ENCODE data around the gene SH2D7.

The SH2D7 gene

DNA sequence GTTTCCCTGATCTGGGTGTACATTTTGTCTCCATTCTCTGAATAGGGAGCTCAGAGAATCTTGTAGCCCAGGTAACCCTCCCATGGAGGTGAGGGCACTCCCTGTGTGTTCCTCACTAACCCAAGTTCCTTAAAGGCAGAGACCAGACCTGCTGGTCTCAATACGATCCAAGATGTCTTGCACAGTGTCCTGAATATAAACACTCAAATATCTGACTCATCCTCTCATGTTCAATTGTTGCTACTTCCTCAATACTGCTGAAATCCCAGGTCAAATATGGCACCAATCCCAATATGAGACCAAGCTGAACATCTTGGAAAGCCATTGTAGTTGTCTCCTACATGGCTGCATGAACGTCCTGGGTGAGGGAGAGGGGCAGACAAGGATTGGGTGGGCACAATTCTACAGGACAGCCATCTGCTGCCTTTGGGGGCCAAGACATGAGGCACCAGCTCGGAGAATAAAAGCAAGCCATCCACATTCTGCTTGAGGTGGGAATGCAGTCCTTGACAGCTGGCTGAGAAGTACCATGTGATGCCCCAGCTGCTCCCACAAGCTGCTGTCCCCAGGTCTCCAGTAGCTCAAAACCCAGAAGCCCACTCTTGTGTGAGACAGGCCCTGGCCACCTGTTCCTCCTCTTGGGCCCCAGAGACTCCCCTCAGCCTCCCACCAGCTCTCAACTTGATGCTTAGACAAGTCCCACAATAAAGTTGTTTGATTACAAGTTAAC lies 33.1 kb upstream of the SH2D7 start:
- Histone ChIP-seq H3K4me1 (ENCODE audit: control insufficient read depth in 2 of 2, insufficient read depth in 2 of 2, low read length in 2 of 2) (peaks cover 50 to 55% of the 10 kb centered on the region in 2 donors), H3K4me3 (ENCODE audit: low read length in 2 of 2) (no peak overlapping the region), H3K9me3 (ENCODE audit: control insufficient read depth in 2 of 2, low read length in 2 of 2) (no peaks in the 10 kb centered on the region), H3K9ac (ENCODE audit: low read depth in 1 of 2, low read length in 2 of 2) (no peak overlapping the region), H3K27ac (ENCODE audit: low read depth in 2 of 2, low read length in 2 of 2) (peak overlapping the region; percentile 19 to 39), H3K36me3 (ENCODE audit: control insufficient read depth in 2 of 2, insufficient read depth in 2 of 2, low read length in 2 of 2) (no peaks in the 10 kb centered on the region), H3K27me3 (ENCODE audit: control insufficient read depth in 2 of 2, insufficient read depth in 2 of 2, low read length in 2 of 2) (no peaks in the 10 kb centered on the region)

DNA sequence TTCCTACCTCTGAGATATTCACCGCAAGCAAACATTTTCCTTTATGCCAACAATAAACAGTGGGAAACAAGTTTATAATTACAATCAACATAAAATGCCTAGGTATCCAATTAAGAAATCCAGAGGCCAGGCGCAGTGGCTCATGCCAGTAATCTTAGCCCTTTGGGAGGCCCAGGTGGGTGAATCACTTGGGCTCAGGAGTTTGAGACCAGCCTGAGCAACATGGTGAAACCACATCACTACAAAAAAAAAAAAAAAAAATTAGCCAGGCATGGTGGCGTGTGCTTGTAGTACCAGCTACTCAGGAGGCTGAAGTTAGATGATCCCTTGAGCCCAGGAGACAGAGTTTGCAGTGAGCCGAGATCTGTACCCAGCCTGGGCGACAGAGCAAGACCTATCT lies 32.1 kb upstream of the SH2D7 start:
- Histone ChIP-seq H3K4me3 (ENCODE audit: low read length in 2 of 2) (no peak overlapping the region), H3K9me3 (ENCODE audit: control insufficient read depth in 2 of 2, low read length in 2 of 2) (no peaks in the 10 kb centered on the region), H3K36me3 (ENCODE audit: control insufficient read depth in 2 of 2, insufficient read depth in 2 of 2, low read length in 2 of 2) (no peaks in the 10 kb centered on the region), H3K4me1 (ENCODE audit: control insufficient read depth in 2 of 2, insufficient read depth in 2 of 2, low read length in 2 of 2) (peaks cover 52 to 56% of the 10 kb centered on the region in 2 donors), H3K27me3 (ENCODE audit: control insufficient read depth in 2 of 2, insufficient read depth in 2 of 2, low read length in 2 of 2) (no peaks in the 10 kb centered on the region), H3K9ac (ENCODE audit: low read depth in 1 of 2, low read length in 2 of 2) (no peak overlapping the region), H3K27ac (ENCODE audit: low read depth in 2 of 2, low read length in 2 of 2) (peak overlapping the region; percentile 0 to 39)

DNA sequence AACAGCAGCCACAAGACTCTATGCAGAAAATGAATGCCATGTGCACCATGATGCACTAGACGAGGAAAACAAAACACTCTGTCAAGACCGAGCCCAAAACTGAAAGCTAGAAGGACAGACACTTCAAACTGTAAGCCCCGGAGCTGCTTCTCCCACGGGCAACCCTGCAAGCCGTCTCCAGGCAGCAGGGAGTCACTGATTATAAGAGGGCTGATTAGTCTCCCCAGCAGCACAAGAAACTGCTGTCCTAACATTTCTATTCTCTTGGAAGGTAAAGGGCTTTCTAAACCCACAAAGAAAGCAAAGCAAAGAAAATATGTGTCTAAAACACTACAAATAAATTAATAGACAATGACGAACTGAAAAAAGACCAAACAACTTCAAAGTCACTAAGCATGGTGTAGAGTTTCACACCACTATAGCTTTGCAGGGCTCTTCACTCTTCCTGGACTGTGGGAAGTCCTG lies 30.4 kb upstream of the SH2D7 start:
- H3K27me3 ChIP-seq (ENCODE audit: control insufficient read depth in 2 of 2, insufficient read depth in 2 of 2, low read length in 2 of 2), result no peaks in the 10 kb centered on the region
- no peaks in the 10 kb centered on the region for H3K9me3 ChIP-seq (ENCODE audit: control insufficient read depth in 2 of 2, low read length in 2 of 2)
- H3K9ac ChIP-seq (ENCODE audit: low read depth in 1 of 2, low read length in 2 of 2), result no peak overlapping the region
- peak overlapping the region; percentile 53 to 65 for H3K27ac ChIP-seq (ENCODE audit: low read depth in 2 of 2, low read length in 2 of 2)
- peaks cover 50 to 55% of the 10 kb centered on the region in 2 donors for H3K4me1 ChIP-seq (ENCODE audit: control insufficient read depth in 2 of 2, insufficient read depth in 2 of 2, low read length in 2 of 2)
- no peaks in the 10 kb centered on the region for H3K36me3 ChIP-seq (ENCODE audit: control insufficient read depth in 2 of 2, insufficient read depth in 2 of 2, low read length in 2 of 2)
- H3K4me3 ChIP-seq (ENCODE audit: low read length in 2 of 2), result peak overlapping the region in 1 of 2 donors; percentile 59

DNA sequence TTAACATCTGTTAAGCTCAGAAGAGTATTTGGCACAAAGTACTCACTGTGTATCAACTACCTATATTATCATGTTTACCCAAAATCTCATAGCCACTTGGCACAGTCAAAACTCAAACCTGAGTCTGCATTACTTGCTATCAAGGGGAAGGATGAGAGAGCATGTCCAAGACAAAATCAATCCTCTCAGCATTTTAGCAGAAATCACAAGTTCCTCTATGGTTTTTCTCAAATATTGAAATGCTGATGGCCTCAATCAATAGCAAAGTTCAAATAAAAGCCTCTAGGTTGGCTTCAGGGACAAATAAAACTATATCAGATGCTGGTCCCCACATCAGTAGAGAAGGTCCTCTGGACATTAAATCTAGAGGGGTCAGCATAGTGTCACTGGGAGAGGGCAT lies 29.1 kb upstream of the SH2D7 start:
- Histone ChIP-seq H3K9ac (ENCODE audit: low read depth in 1 of 2, low read length in 2 of 2) (no peak overlapping the region), H3K9me3 (ENCODE audit: control insufficient read depth in 2 of 2, low read length in 2 of 2) (no peaks in the 10 kb centered on the region), H3K4me1 (ENCODE audit: control insufficient read depth in 2 of 2, insufficient read depth in 2 of 2, low read length in 2 of 2) (peaks cover 60 to 64% of the 10 kb centered on the region in 2 donors), H3K4me3 (ENCODE audit: low read length in 2 of 2) (no peak overlapping the region), H3K27me3 (ENCODE audit: control insufficient read depth in 2 of 2, insufficient read depth in 2 of 2, low read length in 2 of 2) (no peaks in the 10 kb centered on the region), H3K36me3 (ENCODE audit: control insufficient read depth in 2 of 2, insufficient read depth in 2 of 2, low read length in 2 of 2) (no peaks in the 10 kb centered on the region), H3K27ac (ENCODE audit: low read depth in 2 of 2, low read length in 2 of 2) (peak overlapping the region; percentile 60 to 75)

DNA sequence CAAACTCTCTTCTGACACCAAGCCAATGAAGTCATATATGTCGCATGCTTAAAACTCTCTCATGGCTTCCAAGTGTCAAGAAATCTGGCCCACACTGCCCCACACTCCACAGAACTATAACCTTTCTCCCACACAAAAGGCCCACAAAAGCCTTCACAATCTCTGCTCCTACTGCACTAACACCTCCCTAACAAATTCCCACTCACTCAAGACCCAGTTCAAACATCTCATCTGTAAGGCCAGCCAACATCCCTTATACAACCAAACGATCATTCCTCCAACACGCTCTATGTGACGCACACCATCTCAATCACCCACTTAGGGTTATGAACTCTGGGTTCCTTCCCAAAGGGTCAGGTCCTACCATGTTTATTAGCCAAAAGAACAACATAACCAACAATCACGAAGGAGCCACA lies 28.4 kb upstream of the SH2D7 start:
- Histone ChIP-seq H3K36me3 (ENCODE audit: control insufficient read depth in 2 of 2, insufficient read depth in 2 of 2, low read length in 2 of 2) (no peaks in the 10 kb centered on the region), H3K9ac (ENCODE audit: low read depth in 1 of 2, low read length in 2 of 2) (no peak overlapping the region), H3K9me3 (ENCODE audit: control insufficient read depth in 2 of 2, low read length in 2 of 2) (no peaks in the 10 kb centered on the region), H3K27me3 (ENCODE audit: control insufficient read depth in 2 of 2, insufficient read depth in 2 of 2, low read length in 2 of 2) (no peaks in the 10 kb centered on the region), H3K4me1 (ENCODE audit: control insufficient read depth in 2 of 2, insufficient read depth in 2 of 2, low read length in 2 of 2) (peaks cover 61 to 66% of the 10 kb centered on the region in 2 donors), H3K27ac (ENCODE audit: low read depth in 2 of 2, low read length in 2 of 2) (peak overlapping the region; percentile 60 to 75), H3K4me3 (ENCODE audit: low read length in 2 of 2) (no peak overlapping the region)

DNA sequence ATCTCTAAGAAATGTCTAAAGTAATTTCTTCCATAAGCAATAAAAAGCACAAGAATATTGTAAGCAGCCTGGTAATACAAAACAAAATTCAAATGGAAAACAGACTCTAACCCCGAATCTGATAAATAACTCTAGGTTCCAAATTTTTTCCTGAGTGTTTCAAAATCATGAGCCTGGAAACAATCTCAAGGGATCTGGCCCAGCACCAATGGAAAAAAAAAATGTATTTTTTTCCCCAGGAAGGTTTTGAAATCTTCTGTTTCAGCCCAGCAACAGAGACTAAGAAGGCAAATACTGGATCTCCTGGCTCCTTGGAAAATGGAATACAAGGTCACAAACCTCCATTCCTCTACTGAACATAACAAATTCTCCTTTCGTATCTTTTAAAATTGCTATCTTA lies 27.8 kb upstream of the SH2D7 start:
- Histone ChIP-seq H3K9me3 (ENCODE audit: control insufficient read depth in 2 of 2, low read length in 2 of 2) (no peaks in the 10 kb centered on the region), H3K36me3 (ENCODE audit: control insufficient read depth in 2 of 2, insufficient read depth in 2 of 2, low read length in 2 of 2) (no peaks in the 10 kb centered on the region), H3K27ac (ENCODE audit: low read depth in 2 of 2, low read length in 2 of 2) (peak overlapping the region; percentile 75 to 83), H3K4me1 (ENCODE audit: control insufficient read depth in 2 of 2, insufficient read depth in 2 of 2, low read length in 2 of 2) (peaks cover 62 to 66% of the 10 kb centered on the region in 2 donors), H3K27me3 (ENCODE audit: control insufficient read depth in 2 of 2, insufficient read depth in 2 of 2, low read length in 2 of 2) (no peaks in the 10 kb centered on the region), H3K4me3 (ENCODE audit: low read length in 2 of 2) (no peak overlapping the region), H3K9ac (ENCODE audit: low read depth in 1 of 2, low read length in 2 of 2) (no peak overlapping the region)

DNA sequence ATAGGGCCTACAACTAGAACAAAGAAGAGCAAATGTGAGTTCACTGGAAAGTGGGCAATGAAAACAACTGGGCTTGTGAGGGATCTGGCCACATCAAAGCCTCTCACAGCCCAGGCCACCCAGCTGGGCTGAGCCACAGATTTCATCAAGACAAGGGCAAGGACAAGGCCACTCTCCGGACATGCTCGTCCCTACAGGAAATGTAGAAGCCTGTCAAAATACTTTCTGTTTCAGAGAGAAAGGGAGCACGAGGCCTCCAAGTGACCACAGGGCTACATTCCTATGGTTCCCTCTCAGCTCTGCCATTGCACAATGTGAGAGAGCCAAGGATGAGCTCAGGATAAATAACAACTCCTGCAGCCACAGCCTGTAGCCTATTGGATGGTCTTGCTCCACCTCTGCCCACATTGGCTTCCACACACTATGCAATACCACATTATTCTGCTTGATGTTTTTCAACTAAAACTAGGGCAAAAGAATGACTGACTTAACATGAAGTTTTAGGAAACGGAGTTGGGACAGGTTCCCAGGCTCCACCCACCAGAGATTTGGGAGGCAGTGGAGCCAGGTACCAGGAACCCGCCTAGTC lies 27.0 kb upstream of the SH2D7 start:
- Histone ChIP-seq H3K4me1 (ENCODE audit: control insufficient read depth in 2 of 2, insufficient read depth in 2 of 2, low read length in 2 of 2) (peaks cover 70 to 72% of the 10 kb centered on the region in 2 donors), H3K9ac (ENCODE audit: low read depth in 1 of 2, low read length in 2 of 2) (peak overlapping the region; percentile 48 to 50), H3K27ac (ENCODE audit: low read depth in 2 of 2, low read length in 2 of 2) (peak overlapping the region; percentile 75 to 83), H3K36me3 (ENCODE audit: control insufficient read depth in 2 of 2, insufficient read depth in 2 of 2, low read length in 2 of 2) (no peaks in the 10 kb centered on the region), H3K9me3 (ENCODE audit: control insufficient read depth in 2 of 2, low read length in 2 of 2) (no peaks in the 10 kb centered on the region), H3K4me3 (ENCODE audit: low read length in 2 of 2) (peak overlapping the region in 1 of 2 donors; percentile 28), H3K27me3 (ENCODE audit: control insufficient read depth in 2 of 2, insufficient read depth in 2 of 2, low read length in 2 of 2) (no peaks in the 10 kb centered on the region)

DNA sequence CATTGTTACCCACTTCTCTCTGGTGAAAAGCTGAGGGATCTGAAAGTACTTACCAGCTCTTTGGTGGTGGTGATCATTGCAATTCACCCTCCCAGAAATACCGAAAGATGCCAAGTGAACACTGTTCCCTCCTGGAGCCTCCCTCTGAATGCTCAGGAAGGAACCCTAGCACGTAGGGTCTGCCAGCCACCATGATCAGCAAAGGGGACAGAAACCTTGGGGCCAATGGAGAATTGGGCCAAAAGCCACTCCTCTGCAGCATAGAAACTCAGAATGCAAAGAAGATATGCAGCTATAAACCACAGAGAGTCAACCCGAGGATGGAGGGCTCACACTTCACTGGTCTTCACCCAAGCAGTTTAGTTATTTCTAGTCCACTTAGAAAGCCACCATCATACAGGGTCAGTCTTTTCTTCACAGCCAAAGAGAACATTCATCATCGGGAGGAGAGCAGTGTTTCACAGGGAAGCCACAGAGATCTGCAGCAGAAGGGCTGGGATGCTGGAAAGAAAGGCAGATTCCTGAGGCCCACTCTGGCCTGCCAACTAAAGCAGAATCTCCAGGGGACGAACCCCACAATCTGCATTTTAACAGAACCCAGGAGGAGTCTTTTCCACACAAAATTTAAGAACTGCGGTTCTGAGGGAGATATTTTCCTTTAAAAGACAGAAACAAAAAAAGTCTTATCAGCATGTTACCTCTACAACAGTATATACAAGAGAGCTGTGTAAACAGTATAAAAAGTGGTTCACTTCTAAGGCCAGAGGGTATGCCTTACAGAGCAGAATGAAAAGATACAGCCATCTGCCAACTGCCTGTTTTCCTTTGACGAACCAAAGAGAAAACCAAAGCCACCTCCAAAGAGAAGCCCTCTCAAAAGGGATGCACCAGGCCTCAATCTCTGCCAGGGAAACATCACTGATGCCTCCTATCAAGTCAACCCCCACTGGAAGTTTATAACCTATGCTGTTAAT lies 26.1 kb upstream of the SH2D7 start:
- Histone ChIP-seq H3K27ac (ENCODE audit: low read depth in 2 of 2, low read length in 2 of 2) (peak overlapping the region; percentile 75 to 83), H3K9me3 (ENCODE audit: control insufficient read depth in 2 of 2, low read length in 2 of 2) (no peaks in the 10 kb centered on the region), H3K9ac (ENCODE audit: low read depth in 1 of 2, low read length in 2 of 2) (peak overlapping the region in 1 of 2 donors; percentile 50), H3K4me1 (ENCODE audit: control insufficient read depth in 2 of 2, insufficient read depth in 2 of 2, low read length in 2 of 2) (peaks cover 70 to 75% of the 10 kb centered on the region in 2 donors), H3K27me3 (ENCODE audit: control insufficient read depth in 2 of 2, insufficient read depth in 2 of 2, low read length in 2 of 2) (no peaks in the 10 kb centered on the region), H3K4me3 (ENCODE audit: low read length in 2 of 2) (peak overlapping the region in 1 of 2 donors; percentile 28), H3K36me3 (ENCODE audit: control insufficient read depth in 2 of 2, insufficient read depth in 2 of 2, low read length in 2 of 2) (peaks cover 0 to under 1% of the 10 kb centered on the region in 2 donors)

DNA sequence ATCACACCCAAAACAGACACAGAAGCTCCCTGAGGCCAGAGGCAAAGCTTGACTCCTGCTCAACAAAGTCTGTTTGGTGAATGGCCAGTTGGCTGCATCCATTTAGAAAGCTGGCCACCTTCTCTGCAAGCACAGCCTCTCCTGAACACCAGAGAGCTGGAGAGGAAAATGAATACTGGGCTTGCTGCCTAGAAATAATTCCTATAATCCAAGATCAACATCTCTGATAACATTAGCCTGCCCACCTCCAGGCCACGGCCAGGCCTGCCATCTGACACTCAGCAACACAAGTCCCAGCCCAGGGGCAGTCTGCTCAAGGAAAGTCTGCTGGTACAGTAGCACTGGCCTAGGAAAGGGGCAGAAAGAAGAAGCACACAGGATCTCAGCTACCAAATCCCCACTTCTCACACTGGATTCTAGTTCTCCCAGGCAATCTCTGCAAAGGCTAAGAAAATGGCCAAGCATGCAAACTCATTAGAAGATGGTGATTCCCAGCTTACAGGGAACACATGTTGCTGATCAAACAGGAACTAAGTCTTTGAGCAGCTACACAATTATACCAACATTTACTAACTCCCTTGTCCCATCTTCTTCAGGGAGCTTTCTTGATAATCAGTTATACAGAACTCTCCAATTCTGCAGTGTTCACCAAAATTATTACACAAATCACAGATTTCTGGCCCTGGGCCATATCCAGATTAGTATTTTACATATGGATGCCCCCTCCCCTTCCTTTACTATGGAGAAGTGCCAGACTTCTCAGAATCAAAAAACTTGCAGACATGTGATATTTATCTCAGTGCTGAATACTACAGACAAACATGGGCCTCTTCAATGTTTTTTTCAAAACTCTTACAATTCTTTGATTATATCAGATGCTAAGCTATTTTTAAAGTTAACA lies 24.8 kb upstream of the SH2D7 start:
- Histone ChIP-seq H3K4me1 (ENCODE audit: control insufficient read depth in 2 of 2, insufficient read depth in 2 of 2, low read length in 2 of 2) (peaks cover 72 to 82% of the 10 kb centered on the region in 2 donors), H3K27me3 (ENCODE audit: control insufficient read depth in 2 of 2, insufficient read depth in 2 of 2, low read length in 2 of 2) (no peaks in the 10 kb centered on the region), H3K9me3 (ENCODE audit: control insufficient read depth in 2 of 2, low read length in 2 of 2) (no peaks in the 10 kb centered on the region), H3K4me3 (ENCODE audit: low read length in 2 of 2) (peak overlapping the region in 1 of 2 donors; percentile 31), H3K36me3 (ENCODE audit: control insufficient read depth in 2 of 2, insufficient read depth in 2 of 2, low read length in 2 of 2) (peaks cover 0 to 4% of the 10 kb centered on the region in 2 donors), H3K27ac (ENCODE audit: low read depth in 2 of 2, low read length in 2 of 2) (peak overlapping the region; percentile 60 to 83), H3K9ac (ENCODE audit: low read depth in 1 of 2, low read length in 2 of 2) (peak overlapping the region in 1 of 2 donors; percentile 27)

Measured in mucosa of rectum (tissue), 2 donors.